ENCODE measurements around the gene UBN1.

The UBN1 gene

DNA sequence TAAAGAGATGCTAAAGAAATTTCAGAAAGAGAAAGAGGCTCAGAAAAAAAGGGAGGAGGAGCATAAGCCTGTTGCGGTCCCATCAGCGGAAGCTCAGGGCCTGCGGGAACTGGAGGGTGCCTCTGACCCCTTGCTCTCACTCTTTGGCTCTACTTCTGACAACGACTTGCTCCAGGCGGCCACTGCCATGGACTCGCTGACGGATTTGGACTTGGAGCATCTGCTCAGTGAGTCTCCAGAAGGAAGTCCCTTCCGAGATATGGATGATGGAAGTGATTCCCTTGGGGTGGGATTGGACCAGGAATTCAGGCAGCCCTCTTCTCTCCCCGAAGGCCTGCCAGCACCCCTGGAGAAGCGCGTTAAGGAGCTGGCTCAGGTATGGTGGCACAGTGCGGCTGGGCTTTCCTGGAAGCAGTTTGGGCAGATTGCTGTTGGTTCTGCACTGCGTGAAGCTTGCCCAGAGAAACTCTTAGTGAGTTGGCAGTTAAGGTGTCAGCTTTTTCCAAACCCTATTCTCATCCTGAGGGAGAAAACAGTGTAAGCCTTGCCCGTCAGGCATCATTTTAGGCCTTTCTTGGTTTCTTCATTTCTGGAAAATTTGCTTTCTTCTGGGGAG is 13.6 kb downstream of the UBN1 start:
- no peak for DNase-seq (ENCODE audit: low read depth, low spot score)

- no peak for DNase-seq (ENCODE audit: low read depth, low spot score)
These were observed 15.4 kb downstream of the UBN1 start for GRCh38 chr16:4862639-4863038.

- DNase-seq (ENCODE audit: low read depth, low spot score) = no peak
These were observed 17.4 kb downstream of the UBN1 start for GRCh38 chr16:4864728-4865127.

DNA sequence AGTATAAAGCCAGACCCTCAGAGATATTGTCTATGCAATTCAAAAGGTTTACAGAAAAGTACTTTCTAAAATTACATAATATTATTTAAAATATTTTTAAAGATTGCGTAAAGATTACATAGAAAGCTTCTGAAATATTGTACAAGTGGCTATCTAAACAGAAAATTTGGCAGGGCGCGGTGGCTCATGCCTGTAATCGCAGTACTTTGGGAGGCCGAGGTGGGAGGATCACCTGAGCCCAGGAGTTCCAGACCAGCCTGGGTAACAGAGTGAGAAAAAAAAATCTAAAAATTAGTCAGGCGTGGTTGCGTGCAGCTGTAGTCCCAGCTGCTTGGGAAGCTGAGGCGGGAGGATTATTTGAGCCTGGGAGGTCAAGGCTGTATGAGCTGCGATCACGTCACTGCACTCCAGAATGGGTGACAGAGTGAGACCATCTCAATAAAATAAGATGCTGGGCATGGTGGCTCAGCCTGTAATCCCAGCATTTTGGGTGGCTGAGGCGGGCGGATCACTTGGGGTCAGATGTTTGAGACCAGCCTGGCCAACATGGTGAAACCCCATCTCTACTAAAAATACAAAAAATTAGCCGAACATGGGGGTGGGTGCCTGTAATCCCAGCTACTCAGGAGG is 18.1 kb downstream of the UBN1 start:
- no peak for DNase-seq (ENCODE audit: low read depth, low spot score)

GRCh38 chr16:4866586-4866985 is 19.3 kb downstream of the UBN1 start:
- no peak for DNase-seq (ENCODE audit: low read depth, low spot score)

DNA sequence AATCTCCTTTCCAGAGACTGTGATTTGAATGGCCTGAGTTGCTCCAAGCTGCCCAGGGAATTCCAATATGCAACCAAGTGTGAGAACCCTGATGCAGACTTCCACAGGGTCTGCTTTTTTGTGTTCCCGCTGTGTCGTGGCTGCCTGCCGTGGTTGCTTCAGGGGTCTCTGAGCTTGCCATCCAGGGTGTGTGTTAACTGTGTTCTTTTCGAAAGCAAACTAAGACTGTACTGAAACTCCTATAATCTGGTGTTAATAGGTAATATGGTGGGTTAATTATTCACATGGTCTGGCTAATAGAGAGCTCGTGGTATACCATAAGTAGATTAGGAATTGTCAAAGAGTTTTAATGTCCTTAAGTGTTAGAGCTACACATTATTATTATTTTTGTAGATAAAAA is 20.7 kb downstream of the UBN1 start:
- no peak for DNase-seq (ENCODE audit: low read depth, low spot score)

DNA sequence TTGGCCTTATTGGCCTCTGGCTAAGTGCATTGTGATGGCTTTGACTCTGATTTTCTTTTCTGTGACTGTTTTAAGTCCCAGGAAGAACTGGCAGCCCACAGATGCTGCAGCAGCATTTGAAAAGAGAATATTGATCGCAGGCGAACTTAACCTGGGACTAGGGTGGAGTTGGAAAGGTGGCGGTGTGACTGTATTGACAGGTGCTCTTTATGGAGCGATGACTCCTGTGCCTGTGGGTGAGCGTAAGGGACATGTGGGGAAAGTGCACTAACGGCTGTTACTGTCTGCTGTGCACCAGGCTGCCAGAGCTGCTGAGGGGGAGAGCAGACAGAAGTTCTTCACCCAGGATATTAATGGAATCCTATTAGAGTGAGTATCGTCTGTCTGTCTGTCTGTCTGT is 21.3 kb downstream of the UBN1 start:
- DNase-seq (ENCODE audit: low read depth, low spot score) = no peak

DNA sequence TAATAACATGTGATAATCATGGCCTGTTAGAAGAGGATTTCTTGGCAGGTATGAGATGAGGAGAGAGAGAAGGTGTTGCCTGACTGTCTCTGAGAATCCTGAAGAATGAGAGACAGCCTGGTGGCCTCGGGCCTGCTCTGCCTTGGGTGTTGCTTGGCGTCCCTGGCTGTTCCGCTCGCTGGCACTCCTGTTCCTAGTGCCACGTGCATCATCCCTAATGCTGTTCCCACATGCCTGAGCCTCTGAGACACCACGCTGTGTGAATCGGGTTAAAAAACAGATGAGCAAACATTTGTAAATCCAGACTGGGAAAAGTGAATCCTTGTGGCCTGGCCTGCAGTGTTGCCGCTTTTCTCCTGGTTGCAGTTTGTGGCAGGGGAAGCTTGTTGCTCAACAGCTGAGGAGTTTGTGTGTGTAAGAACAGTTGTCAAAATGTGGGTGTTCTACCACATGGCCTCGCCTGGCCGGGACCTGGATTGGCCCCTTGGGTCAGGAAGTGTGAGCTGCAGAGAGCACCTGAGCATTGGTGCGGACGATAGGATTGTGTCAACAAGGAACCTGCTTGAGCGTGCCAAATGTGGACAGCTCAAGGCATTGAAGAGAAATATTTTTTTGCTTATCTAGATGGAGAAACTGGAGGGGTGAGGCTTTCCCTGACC is 22.0 kb downstream of the UBN1 start:
- DNase-seq (ENCODE audit: low read depth, low spot score) = no peak

DNA sequence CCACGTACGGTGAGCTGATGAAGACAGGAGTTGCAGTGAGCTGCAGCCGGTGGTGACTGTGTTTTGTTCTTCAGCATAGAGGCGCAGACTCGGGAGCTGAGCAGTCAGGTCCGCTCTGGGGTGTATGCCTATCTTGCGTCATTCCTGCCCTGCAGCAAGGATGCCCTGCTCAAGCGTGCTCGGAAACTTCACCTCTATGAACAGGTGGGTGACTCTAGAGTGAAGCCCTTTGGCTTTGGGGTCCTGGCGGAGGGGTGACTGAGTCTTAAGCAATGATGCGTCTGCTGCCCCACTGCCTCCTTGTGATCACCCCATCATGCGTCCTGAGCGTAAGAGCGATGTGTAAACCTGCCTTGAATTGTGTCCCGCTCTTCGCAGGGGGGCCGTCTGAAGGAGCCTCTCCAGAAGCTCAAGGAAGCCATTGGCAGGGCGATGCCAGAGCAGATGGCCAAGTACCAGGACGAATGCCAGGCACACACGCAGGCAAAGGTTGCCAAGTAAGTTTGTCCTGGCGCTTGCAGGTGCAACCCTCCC is 22.9 kb downstream of the UBN1 start:
- DNase-seq (ENCODE audit: low read depth, low spot score) = no peak

GRCh38 chr16:4871071-4871470 is 23.8 kb downstream of the UBN1 start:
- no peak for DNase-seq (ENCODE audit: low read depth, low spot score)

DNA sequence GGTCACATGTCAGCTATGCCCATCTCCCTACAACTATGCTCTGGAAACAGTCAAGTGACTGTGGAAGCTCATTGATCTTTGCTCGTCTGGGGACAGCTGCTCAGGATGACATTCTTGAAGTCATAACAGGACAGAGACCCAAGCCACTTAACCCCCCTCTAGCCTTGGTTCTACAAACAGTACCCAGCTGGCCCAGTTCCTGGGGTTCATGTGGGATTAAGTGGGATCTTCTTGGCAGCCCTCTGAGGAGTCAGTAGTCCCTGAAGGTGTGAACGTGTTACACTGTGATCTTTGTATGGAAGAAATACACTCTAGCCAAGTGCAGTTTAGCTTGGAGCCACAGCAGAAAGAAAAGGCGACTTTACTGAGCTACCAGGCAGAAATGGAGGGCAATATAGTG is 25.8 kb downstream of the UBN1 start:
- DNase-seq (ENCODE audit: low read depth, low spot score) = no peak

DNA sequence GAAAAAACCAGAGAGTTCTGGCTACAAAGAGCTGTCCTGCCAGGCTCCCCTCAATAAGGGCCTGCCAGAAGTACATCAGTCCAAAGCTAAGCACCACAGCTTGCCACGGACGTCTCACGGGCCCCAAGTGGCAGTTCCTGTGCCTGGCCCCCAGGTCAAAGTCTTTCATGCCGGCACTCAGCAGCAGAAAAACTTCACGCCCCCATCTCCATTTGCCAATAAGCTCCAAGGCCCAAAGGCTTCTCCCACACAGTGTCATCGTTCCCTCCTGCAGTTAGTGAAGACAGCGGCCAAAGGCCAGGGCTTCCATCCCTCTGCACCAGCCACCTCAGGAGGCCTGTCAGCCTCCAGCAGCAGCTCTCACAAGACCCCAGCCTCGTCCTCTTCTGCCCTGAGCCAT is 27.4 kb downstream of the UBN1 start:
- DNase-seq (ENCODE audit: low read depth, low spot score) = no peak

- no peak for DNase-seq (ENCODE audit: low read depth, low spot score)
These were observed 29.5 kb downstream of the UBN1 start for GRCh38 chr16:4876646-4877379.

DNA sequence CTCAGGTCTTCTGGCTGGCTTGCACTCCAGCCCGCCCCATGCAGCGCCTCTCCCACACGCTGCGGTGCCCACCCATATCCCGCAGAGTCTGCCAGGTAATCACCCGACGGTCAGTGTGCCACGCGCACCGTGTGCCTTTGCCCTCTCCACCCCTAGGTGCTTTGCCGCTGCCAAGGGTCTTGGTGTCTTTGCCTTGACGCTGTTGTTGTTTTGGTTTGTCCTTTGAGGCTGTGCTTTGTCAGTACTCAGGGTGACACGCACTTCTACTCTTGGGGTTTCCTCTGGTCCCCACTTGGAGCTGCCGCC is 30.1 kb downstream of the UBN1 start:
- no peak for DNase-seq (ENCODE audit: low read depth, low spot score)

- no peak for DNase-seq (ENCODE audit: low read depth, low spot score)
These were observed 31.8 kb downstream of the UBN1 start for GRCh38 chr16:4879049-4879448.

- no peak for DNase-seq (ENCODE audit: low read depth, low spot score)
These were observed 32.8 kb downstream of the UBN1 start for GRCh38 chr16:4880006-4880580.

- DNase-seq (ENCODE audit: low read depth, low spot score) = no peak
These were observed 34.8 kb downstream of the UBN1 start for GRCh38 chr16:4882000-4882632.

GRCh38 chr16:4882633-4883285 is 35.5 kb downstream of the UBN1 start:
- no peak for DNase-seq (ENCODE audit: low read depth, low spot score)

DNA sequence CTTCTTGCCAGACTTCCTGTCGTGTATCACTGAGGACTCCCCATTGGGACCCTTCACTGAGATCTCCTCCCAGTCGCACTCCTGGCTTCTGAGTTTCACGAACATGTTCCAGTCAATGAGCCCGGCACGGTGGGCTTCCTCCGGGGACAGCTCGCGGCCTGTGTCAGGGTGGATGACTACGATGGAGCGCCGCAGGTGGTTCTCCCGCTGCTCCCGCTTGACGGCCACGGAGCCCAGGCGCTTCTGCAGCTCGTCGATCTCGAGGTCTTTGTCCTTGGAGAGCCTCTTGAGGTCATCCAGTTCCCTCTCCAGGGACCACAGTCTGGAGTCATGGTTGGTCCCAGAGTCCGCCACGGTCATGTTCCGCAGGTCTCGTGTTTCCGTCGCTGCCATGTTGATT is 36.2 kb downstream of the UBN1 start:
- DNase-seq (ENCODE audit: low read depth, low spot score) = no peak

DNA sequence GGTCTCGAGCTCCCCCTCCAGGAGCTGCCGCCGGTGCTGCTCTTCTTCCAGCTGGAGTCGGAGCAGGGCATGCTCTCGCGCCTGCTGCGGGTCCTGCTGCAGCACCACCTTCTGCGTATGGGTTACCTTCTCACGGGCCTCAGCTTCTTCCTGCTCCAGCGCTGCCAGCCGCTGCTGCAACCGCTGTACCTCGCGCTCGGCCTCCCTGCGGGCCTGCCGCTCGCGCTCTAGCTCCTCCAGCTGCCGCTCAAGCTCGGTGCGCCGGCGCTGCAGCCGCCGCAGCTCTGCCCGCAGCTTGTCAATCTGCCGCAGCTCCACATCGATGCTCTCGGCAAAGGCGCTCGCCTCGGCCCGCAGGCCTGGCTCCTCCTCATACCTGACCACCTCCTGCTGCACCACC is 36.9 kb downstream of the UBN1 start:
- DNase-seq (ENCODE audit: low read depth, low spot score) = no peak
